Ovary (tissue), 3 donors: ENCODE data around the gene ALCAM.

Experiments
- EP300 ChIP-seq: sonication (generic); formaldehyde crosslinking; IDR thresholded peaks from one replicate; pipeline ENCODE4 v1.6.1; 2017; ENCODE audit warnings: antibody characterized with exemption
- POLR2A ChIP-seq: fragments of 450-650 bp; IDR thresholded peaks from one replicate; pipeline ENCODE4 v1.6.1; 2017; ENCODE audit warnings: antibody characterized with exemption, mild to moderate bottlenecking, moderate library complexity
- TF ChIP-seq, protein P1 (sequence below), 3 donors: fragments of 450-650 bp in 2 of 3; fragments of 200-600 bp in 1 of 3; IDR thresholded peaks; one replicate each; pipeline versions ENCODE4 v1.5.1 to v1.8.0; 2016 to 2022; ENCODE audit warnings: antibody characterized with exemption in 3 of 3, mild to moderate bottlenecking in 1 of 3
- donor health status: DM: no; HTN: no; CAD: no.

DNA sequence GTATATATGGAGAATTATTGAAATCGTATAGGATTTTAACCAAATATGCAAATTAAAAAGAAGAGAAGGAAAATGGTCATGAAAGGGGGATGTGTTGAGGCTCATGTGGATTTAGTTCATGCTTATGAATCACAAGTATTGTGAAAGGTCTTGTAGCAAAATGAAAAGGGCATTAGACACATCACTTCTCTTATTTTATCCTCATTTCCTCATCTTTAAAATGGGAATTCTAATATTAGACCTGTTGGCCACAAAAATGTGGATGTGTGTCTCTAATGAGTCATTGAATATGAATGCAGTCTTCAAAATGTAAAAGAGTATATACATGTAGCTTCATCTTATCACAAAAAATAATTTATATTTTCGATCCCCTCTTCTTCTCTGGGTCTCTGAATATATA, 14.9 kb upstream of the ALCAM start:
- TF ChIP-seq POLR2A, result no peak
- TF ChIP-seq, protein P1, sequence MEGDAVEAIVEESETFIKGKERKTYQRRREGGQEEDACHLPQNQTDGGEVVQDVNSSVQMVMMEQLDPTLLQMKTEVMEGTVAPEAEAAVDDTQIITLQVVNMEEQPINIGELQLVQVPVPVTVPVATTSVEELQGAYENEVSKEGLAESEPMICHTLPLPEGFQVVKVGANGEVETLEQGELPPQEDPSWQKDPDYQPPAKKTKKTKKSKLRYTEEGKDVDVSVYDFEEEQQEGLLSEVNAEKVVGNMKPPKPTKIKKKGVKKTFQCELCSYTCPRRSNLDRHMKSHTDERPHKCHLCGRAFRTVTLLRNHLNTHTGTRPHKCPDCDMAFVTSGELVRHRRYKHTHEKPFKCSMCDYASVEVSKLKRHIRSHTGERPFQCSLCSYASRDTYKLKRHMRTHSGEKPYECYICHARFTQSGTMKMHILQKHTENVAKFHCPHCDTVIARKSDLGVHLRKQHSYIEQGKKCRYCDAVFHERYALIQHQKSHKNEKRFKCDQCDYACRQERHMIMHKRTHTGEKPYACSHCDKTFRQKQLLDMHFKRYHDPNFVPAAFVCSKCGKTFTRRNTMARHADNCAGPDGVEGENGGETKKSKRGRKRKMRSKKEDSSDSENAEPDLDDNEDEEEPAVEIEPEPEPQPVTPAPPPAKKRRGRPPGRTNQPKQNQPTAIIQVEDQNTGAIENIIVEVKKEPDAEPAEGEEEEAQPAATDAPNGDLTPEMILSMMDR (IDR thresholded peaks at IDR 0.05), result no peak
- no peak for TF ChIP-seq EP300
